ENCODE measurements around the gene DPEP2.

DNA sequence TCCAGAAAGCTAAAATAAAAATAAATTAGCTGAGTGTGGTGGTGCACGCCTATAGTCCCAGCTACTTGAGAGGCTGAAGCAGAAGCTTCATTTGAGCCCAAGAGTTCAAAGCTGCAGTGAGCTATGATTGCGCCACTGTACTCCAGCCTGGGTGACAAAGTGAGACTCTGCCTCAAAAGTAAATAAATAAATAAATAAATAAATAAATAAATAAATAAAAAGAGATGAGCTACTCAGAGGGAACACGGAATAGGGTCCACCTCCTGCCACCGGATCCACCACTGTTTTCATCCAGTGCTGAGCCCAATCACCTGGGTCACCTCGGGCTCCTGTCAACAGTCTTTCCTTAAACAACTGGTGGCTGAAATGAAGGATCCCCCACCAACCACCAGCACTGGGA is 12.3 kb downstream of the DPEP2 start:
- TF ChIP-seq POLR2A (IDR thresholded peaks at IDR 0.05) = no peak
- TF ChIP-seq, protein P1, sequence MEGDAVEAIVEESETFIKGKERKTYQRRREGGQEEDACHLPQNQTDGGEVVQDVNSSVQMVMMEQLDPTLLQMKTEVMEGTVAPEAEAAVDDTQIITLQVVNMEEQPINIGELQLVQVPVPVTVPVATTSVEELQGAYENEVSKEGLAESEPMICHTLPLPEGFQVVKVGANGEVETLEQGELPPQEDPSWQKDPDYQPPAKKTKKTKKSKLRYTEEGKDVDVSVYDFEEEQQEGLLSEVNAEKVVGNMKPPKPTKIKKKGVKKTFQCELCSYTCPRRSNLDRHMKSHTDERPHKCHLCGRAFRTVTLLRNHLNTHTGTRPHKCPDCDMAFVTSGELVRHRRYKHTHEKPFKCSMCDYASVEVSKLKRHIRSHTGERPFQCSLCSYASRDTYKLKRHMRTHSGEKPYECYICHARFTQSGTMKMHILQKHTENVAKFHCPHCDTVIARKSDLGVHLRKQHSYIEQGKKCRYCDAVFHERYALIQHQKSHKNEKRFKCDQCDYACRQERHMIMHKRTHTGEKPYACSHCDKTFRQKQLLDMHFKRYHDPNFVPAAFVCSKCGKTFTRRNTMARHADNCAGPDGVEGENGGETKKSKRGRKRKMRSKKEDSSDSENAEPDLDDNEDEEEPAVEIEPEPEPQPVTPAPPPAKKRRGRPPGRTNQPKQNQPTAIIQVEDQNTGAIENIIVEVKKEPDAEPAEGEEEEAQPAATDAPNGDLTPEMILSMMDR (IDR thresholded peaks at IDR 0.05 in 4 of 5, conservative IDR thresholded peaks at IDR 0.05 in 1 of 5) = no peak
